Nephron progenitor cell (in vitro differentiated cells): Measurements from ENCODE around the gene DKC1.

Source experiments
- DNase-seq: peaks from one replicate; pipeline ENCODE4 v3.0.0; 2021
- H3K27ac Mint-ChIP-seq: 2 replicates; pipeline ENCODE4 v1.8.0; 2021; ENCODE audit warnings: mild to moderate bottlenecking, moderate library complexity, mixed read lengths
- H3K27me3 Mint-ChIP-seq: 2 replicates; pipeline ENCODE4 v1.8.0; 2021; ENCODE audit warnings: mild to moderate bottlenecking, low read depth, mixed read lengths; ENCODE audit not compliant: poor library complexity
- H3K36me3 Mint-ChIP-seq: 2 replicates; pipeline ENCODE4 v1.8.0; 2021; ENCODE audit warnings: low read depth, mixed read lengths
- H3K4me1 Mint-ChIP-seq: 2 replicates; pipeline ENCODE4 v1.8.0; 2021; ENCODE audit warnings: mixed read lengths
- H3K4me3 Mint-ChIP-seq: 2 replicates; pipeline ENCODE4 v1.8.0; 2021; ENCODE audit warnings: mild to moderate bottlenecking, moderate library complexity, mixed read lengths
- H3K9me3 Mint-ChIP-seq: 2 replicates; pipeline ENCODE4 v1.8.0; 2021; ENCODE audit warnings: mild to moderate bottlenecking, moderate library complexity, mixed read lengths
- CTCF ChIP-seq: fragments of 200-600 bp; sonication (generic); IDR thresholded peaks from 2 replicates; pipeline ENCODE4 v1.5.0; 2021; ENCODE audit warnings: antibody characterized with exemption

Gene DKC1

GRCh38 chrX:154804261-154804956 lies 41.7 kb downstream of the DKC1 start:
- TF ChIP-seq CTCF: no peak
- Mint-ChIP-seq H3K9me3 (peaks cover 64% of the 10 kb centered on the region), H3K36me3 (peaks cover 5% of the 10 kb centered on the region), H3K4me3 (peak overlapping the region; percentile 85), H3K4me1 (peaks cover 50% of the 10 kb centered on the region), H3K27me3 (no peaks in the 10 kb centered on the region), H3K27ac (no peak overlapping the region)
- DNase-seq: no peak

- Mint-ChIP-seq H3K36me3 (peaks cover 5% of the 10 kb centered on the region), H3K4me1 (peaks cover 43% of the 10 kb centered on the region), H3K27me3 (no peaks in the 10 kb centered on the region), H3K4me3 (peak within 1 kb of the TSS; percentile 85), H3K9me3 (peaks cover 58% of the 10 kb centered on the region), H3K27ac (no peak within 1 kb of the TSS)
- DNase-seq: peak; percentile 83
- TF ChIP-seq CTCF: no peak
Measured at GRCh38 chrX:154804957-154805695, 42.5 kb downstream of the DKC1 start, which contains the start of gene MPP1. Gene MPP1, minus strand, starts transcription at chrX:154805485. Its CDS starts 112 bp downstream, at chrX:154805373.

GRCh38 chrX:154805696-154806091 lies 43.0 kb downstream of the DKC1 start:
- peaks cover 37% of the 10 kb centered on the region for H3K4me1 Mint-ChIP-seq
- H3K27ac Mint-ChIP-seq: no peak overlapping the region
- peaks cover 54% of the 10 kb centered on the region for H3K9me3 Mint-ChIP-seq
- no peak for DNase-seq
- no peak for TF ChIP-seq CTCF
- peaks cover 5% of the 10 kb centered on the region for H3K36me3 Mint-ChIP-seq
- H3K4me3 Mint-ChIP-seq: peak overlapping the region; percentile 85
- no peaks in the 10 kb centered on the region for H3K27me3 Mint-ChIP-seq

- no peak for DNase-seq
- H3K4me1 Mint-ChIP-seq: peaks cover 31% of the 10 kb centered on the region
- peaks cover 5% of the 10 kb centered on the region for H3K36me3 Mint-ChIP-seq
- TF ChIP-seq CTCF: no peak
- peaks cover 53% of the 10 kb centered on the region for H3K9me3 Mint-ChIP-seq
- H3K27me3 Mint-ChIP-seq: no peaks in the 10 kb centered on the region
- no peak overlapping the region for H3K27ac Mint-ChIP-seq
- no peak overlapping the region for H3K4me3 Mint-ChIP-seq
Measured at GRCh38 chrX:154806837-154807501, 44.3 kb downstream of the DKC1 start.

GRCh38 chrX:154809939-154810665 lies 47.4 kb downstream of the DKC1 start:
- no peaks in the 10 kb centered on the region for H3K27me3 Mint-ChIP-seq
- peaks cover 41% of the 10 kb centered on the region for H3K9me3 Mint-ChIP-seq
- H3K4me1 Mint-ChIP-seq: peaks cover 7% of the 10 kb centered on the region
- H3K36me3 Mint-ChIP-seq: peaks cover 5% of the 10 kb centered on the region
- H3K27ac Mint-ChIP-seq: no peak overlapping the region
- no peak overlapping the region for H3K4me3 Mint-ChIP-seq
- DNase-seq: no peak
- TF ChIP-seq CTCF: no peak
